Measurements from ENCODE around the gene TRIOBP. TPM values are rescaled to one million over a fixed set of nuclear protein-coding genes. Genes with fewer than 3 reads are reported as not detected.

TRIOBP gene
- total and polyA plus RNA-seq, 2 of the 13 experiments (the other 11 are each of a cell fraction or from before 2014, with no cell fraction given): 6.1 to 15.4 TPM

- TF ChIP-seq ADNP (CRISPR knock-in tag; IDR thresholded peaks at IDR 0.05) (no peak), PAWR (CRISPR knock-in tag; IDR thresholded peaks at IDR 0.05; ENCODE audit: borderline replicate concordance) (no peak), ZNF224 (CRISPR knock-in tag; IDR thresholded peaks at IDR 0.05) (no peak), TP53 (CRISPR knock-in tag; conservative IDR thresholded peaks at IDR 0.05) (no peak), CHCHD3 (CRISPR knock-in tag; IDR thresholded peaks at IDR 0.05) (no peak), SSRP1 (CRISPR knock-in tag; IDR thresholded peaks at IDR 0.05) (0 out of 2 replicates have a peak, but pooled peaks have one; percentile 29), ZNF558 (CRISPR knock-in tag; IDR thresholded peaks at IDR 0.05; ENCODE audit: borderline replicate concordance) (0 out of 2 replicates have a peak, but pooled peaks have one; percentile 30), ZNF577 (CRISPR knock-in tag; IDR thresholded peaks at IDR 0.05; ENCODE audit: borderline replicate concordance, low read depth) (no peak), ZFX (CRISPR knock-in tag; IDR thresholded peaks at IDR 0.05; ENCODE audit: low read depth) (peak; percentile 61), ZNF646 (CRISPR knock-in tag; IDR thresholded peaks at IDR 0.05) (no peak), PRPF4 (IDR thresholded peaks at IDR 0.05; ENCODE audit: low read depth, low read length, poor library complexity, severe bottlenecking) (no peak), ZFP1 (CRISPR knock-in tag; IDR thresholded peaks at IDR 0.05) (no peak), ZNF883 (CRISPR knock-in tag; IDR thresholded peaks at IDR 0.05; ENCODE audit: not compliant biosample characterization) (no peak), HNF4G (IDR thresholded peaks at IDR 0.05; ENCODE audit: borderline replicate concordance, low read depth, low read length) (no peak), HNF4G (CRISPR knock-in tag; IDR thresholded peaks at IDR 0.05; ENCODE audit: borderline replicate concordance, low read depth) (no peak), MLXIP (CRISPR knock-in tag; IDR thresholded peaks at IDR 0.05; ENCODE audit: borderline replicate concordance) (no peak), KDM5B (CRISPR knock-in tag; IDR thresholded peaks at IDR 0.05; ENCODE audit: borderline replicate concordance) (no peak), TCF7 (IDR thresholded peaks at IDR 0.05; ENCODE audit: low read depth) (no peak), HOXA3 (CRISPR knock-in tag; IDR thresholded peaks at IDR 0.05) (peak; percentile 20; the same call in 1 of the 2 replicates), ZNF639 (CRISPR knock-in tag; conservative IDR thresholded peaks at IDR 0.05) (no peak)
These were observed 106.9 kb downstream of the TRIOBP start (continued) for GRCh38 chr22:37803639-37804351.
